Measurements from ENCODE around the gene AQP10.
"Not testable (repeated sequence)": the region's sequence is repeated elsewhere in the genome, so short reads cannot be mapped to it uniquely, and the experiment has no call there.

GRCh38 chr1:154341366-154341765, 20.5 kb downstream of the AQP10 start:
- not testable (repeated sequence) for TF ChIP-seq EZH2 (IDR thresholded peaks at IDR 0.05); POLR2AphosphoS5 (IDR thresholded peaks at IDR 0.05; ENCODE audit: borderline replicate concordance, low read depth, low read length); FOXP2 (optimal IDR thresholded peaks at IDR 0.05; ENCODE audit: control extremely low read depth, extremely low read length, insufficient read depth)

Data from SK-N-MC (cell line).